Activated CD4-positive, CD25-positive, alpha-beta regulatory T cell treated with anti-CD3 and anti-CD28 coated beads, Interleukin-2, amount 50 U/mL, for 16 hours (primary cell): ENCODE results near the gene TTYH1.
"Not testable (repeated sequence)": the region's sequence is repeated elsewhere in the genome, so short reads cannot be mapped to it uniquely, and the experiment has no call there.

ENCODE experiments used
- DNase-seq: peaks from one replicate; pipeline ENCODE4 v3.0.0-alpha.2; 2020; ENCODE audit warnings: low read depth, low spot score

TTYH1 gene

DNA sequence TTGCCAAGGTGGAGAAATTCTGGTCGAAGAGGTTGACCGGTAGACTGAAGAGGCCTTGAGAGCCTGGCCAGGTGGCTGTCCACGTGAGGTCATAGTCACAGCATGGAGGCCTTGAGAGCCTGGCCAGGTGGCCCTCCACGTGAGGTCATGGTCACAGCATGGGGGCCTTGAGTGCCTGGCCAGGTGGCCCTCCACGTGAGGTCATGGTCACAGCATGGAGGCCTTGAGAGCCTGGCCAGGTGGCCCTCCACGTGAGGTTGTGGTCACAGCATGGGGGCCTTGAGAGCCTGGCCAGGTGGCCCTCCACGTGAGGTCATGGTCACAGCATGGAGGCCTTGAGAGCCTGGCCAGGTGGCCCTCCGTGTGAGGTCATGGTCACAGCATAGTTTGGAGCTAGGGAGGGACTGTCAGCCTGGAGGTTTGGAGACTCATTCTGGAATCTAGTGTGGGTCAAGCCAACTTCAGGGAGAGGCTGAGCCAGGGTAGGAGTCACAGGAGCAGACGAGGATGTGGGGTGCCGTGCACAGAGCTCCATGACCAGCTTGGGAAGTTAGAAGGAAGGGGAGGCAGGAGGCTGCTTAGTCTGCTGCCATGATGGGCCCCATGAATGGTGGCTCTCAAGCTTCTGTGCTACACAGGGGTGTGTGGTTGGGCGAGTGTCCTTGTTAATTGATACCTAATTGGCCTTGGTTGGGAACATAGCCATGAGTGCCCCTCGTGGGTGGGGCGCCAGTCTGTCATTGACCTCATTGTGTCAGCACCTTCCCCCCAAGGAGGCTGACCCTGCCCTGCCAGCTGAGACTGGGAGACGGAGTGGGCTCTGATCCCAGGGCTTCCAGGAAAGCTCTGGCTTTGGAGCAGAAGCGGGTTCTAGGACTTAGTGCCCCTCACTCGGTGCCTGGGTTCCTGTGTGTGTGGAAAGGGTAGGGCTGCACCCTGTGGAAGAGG, 44.3 kb downstream of the TTYH1 start:
- DNase-seq: no peak

GRCh38 chr19:54460230-54461005, 45.2 kb downstream of the TTYH1 start:
- DNase-seq: no peak

- no peak for DNase-seq
These were observed 45.9 kb downstream of the TTYH1 start for GRCh38 chr19:54461210-54461609.

DNA sequence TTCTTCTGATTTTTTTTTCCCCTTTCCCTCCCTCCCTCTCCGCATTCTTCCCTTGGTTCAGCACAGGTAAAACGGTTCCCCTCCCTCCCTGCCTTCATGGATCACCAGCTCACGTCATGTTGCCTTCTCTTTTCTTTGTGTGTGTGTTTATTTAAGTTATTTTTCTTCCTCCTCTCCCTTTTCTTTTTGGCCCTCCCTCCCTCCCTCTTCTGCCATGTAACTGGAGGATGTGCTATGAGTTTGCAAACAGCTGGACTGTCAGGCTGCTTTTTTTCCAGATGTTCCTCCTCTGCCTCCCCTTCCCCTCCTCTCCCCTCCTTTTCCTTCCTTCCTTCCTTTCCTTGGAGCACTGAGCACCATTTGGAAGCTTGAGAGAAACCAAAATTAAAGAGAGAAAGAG, 46.3 kb downstream of the TTYH1 start:
- DNase-seq: no peak

DNA sequence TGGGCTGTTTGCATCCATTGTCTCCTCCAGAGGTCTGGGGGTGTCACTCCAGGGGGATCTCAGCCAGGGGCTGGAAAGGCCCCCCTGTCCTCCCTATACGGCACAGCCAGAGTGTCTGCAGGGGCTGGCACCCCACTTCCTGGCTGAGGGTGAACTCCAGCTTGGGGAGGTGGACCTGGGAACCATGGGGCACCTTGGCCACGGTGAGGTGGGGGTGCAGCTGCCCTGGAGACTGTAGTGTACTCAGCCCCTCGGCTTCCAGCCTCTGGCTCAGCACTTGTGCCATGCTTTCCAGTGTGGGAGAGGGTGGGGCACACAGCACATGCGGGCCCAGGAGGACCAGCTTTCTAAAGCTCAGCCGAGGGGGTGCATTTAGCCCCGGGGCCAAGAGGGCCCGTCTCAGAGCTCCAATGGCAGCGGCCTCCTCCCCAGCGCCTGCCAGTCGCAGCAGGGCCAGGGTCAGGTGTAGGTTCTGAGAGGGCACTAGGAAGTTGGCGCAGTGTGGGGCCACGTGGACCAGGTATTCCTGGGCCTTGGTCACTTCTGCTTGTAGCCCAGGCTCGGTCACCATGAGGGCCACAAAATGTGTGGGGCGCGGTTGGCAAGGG, 46.9 kb downstream of the TTYH1 start:
- no peak for DNase-seq

DNA sequence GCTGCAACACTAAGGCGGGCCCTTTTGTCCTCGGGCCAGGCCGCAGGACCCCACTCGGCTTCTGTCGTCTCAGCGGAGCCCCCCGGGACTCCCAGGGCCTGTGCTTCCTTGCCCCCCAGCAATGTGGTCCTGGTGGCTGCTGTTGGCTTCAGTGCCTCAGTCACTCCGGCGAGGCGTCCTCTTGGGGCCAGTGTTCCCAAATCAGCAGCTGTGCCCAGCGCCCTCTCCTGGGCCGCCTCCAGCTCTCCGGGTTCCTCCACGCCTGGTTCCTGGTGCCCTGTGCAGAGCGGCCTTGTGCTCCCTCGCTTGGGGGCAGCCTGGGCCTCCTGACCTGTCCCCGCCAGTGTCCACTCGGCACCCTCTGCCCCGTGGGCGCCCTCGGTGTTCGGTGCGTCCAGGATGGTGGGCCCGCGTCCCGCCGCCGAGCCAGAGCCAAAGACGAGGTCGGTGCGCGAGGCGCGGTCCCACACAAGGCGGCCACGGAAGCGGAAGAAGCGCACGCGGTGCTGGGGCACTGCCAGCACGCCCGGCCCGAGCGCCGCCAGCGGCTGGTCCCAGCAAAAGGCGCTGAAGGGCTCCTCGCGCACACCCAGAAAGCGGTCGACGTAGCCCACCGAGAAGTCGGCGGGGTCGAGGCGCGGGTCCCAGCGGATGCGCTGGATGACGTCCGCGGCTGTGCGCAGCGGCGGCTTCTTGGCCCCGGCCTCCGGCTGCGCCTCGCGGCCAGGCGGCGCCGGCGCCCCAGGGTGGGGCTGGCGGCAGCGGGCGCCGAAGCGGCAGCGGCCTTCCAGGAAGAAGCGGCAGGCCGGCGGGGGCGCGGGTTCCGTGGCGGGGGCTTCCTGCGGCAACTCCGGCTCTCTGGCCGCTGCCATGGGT, 47.6 kb downstream of the TTYH1 start:
- peak; percentile 33 for DNase-seq

- DNase-seq: peak; percentile 87
These were observed 48.3 kb downstream of the TTYH1 start, which contains the start of gene LENG9 for GRCh38 chr19:54463531-54464043. TSS of gene LENG9 (minus strand) at chr19:54463778. CDS start at chr19:54463526, 252 bp downstream.

DNA sequence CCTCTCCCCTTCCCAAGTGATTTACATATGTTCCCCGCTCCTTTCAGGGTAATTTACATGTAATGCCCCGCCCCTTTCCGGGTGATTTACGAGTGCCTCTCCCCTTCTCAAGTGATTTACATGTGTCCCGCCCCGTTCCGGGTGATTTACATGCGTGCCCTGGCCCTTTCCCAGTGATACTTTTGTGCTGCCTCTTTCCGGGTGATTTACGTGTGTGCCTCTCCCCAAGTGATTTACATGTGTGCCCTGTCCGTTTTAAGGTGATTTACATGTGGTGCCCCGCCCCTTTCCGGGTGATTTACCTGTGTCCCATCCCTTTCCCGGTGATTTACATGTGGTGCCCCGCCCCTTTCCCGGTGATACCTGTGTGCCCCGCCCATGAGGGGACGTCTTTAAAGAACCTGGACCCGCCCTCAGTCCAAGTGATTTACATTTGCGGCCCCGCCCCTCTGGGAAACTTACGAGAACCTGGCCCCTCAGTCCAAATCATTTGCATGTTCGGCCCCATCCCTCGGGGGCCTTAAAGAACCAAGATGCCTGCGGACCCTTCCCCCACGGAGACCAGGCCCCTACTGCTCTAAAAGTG, 48.9 kb downstream of the TTYH1 start:
- peak; percentile 75 for DNase-seq

GRCh38 chr19:54464630-54465425, 49.6 kb downstream of the TTYH1 start:
- DNase-seq: peak; percentile 51

- no peak for DNase-seq
These were observed 50.3 kb downstream of the TTYH1 start for GRCh38 chr19:54465426-54466109.

- DNase-seq: not testable (repeated sequence)
These were observed 50.8 kb downstream of the TTYH1 start for GRCh38 chr19:54466110-54466480.

GRCh38 chr19:54469496-54469934, 54.3 kb downstream of the TTYH1 start:
- no peak for DNase-seq

- no peak for DNase-seq
These were observed 55.1 kb downstream of the TTYH1 start for GRCh38 chr19:54470276-54470887.

DNA sequence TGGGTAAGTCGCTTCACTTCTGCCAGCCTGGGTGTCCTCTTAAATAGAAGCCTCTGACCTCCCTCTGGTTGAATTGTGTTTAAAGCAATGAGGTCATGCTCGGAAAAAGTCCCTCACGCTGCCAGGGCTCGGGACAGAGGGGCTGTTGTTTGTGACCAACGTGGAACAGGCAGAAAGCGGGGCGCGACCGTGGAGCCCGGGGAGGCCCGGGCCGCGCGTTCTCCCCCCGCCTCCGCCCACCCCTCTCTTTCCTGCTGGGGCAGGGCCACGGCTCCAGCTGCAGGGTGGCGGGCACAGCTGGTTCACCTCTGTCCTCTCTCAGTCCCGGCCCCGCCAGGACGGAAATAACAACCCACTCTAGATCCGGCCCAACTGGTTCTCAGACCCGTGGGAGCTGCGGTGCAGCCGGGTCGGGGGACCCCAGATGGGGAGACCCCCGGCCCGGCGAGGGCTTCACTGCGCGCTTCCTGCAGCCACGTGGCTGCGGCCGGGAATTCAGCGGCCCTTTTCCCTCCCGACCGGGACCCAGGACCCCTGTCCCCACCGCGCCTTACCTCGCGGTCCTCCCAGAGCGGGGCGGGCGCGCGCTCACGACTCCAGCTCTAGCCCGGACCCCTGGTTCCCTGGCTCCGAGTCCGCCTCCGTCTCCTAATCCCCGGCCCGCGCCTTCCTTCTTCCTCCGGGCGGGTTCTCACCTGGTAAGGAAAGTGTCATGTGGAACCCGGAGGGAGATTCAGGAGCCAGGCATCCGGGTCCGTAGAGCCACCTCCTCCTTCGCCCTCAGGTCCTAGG, 55.9 kb downstream of the TTYH1 start:
- no peak for DNase-seq

GRCh38 chr19:54473071-54473891, 58.0 kb downstream of the TTYH1 start, which contains the start of gene CDC42EP5:
TSS of gene CDC42EP5 (minus strand) at chr19:54473296. CDS start at chr19:54465547, 7,749 bp downstream.
- DNase-seq: no peak

DNA sequence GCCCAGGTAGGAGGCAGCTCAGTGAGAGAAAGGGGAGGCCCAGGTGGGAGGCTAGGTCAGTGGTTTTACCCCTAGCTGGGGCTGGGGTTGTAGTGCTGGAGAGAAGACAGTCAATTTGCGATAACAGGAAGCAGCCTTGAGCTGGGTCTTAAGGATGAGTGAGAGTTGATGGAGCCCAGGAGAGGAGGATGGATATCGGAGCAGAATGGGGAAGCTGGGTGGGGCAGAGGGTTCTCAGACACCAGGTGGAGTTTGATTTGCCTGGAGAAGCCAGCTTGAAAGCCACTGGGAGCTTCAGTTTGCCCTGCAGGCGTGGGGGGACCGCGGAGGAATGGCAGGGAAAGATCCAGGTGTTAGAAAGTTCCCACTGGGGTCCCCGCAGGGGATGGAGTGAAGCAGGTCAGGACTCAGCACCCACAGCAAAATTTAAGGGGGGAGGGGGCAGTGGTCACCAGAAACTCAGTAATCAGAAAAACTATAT, 58.7 kb downstream of the TTYH1 start:
- DNase-seq: no peak

- no peak for DNase-seq
These were observed 60.4 kb downstream of the TTYH1 start for GRCh38 chr19:54475706-54476105.
